ENCODE data around the gene MESD.
A peak's percentile ranks its signal among the peaks of the same experiment; 100 is the strongest.

GRCh38 chr15:80934761-80935221 lies 54.8 kb downstream of the MESD start:
- TF ChIP-seq POLR2A (IDR thresholded peaks at IDR 0.05; ENCODE audit: low read depth, low read length) (no peak), CTCF (conservative IDR thresholded peaks at IDR 0.05; ENCODE audit: low read depth, low read length) (0 out of 2 replicates have a peak, but pooled peaks have one; percentile 6), BHLHE40 (IDR thresholded peaks at IDR 0.05; ENCODE audit: low read depth, low read length) (no peak)

All from IMR-90 (cell line).